Fibroblast of pulmonary artery (primary cell): ENCODE results near the gene DENND1A.

Experiments
- DNase-seq: peaks from one replicate; pipeline ENCODE4 v3.0.0-alpha.2; 2010; ENCODE audit warnings: low read depth
- H3K4me3 ChIP-seq: replicated peaks from 2 replicates; pipeline ENCODE4 v1.5.1; 2011; ENCODE audit warnings: low read depth, mild to moderate bottlenecking, control low read depth, low read length, moderate library complexity
- TF ChIP-seq, protein P1 (sequence below): IDR thresholded peaks from 2 replicates; pipeline ENCODE4 v1.5.1; 2011; ENCODE audit warnings: mild to moderate bottlenecking, control low read depth, low read length, inconsistent platforms; ENCODE audit errors: missing control alignments

DENND1A gene

DNA sequence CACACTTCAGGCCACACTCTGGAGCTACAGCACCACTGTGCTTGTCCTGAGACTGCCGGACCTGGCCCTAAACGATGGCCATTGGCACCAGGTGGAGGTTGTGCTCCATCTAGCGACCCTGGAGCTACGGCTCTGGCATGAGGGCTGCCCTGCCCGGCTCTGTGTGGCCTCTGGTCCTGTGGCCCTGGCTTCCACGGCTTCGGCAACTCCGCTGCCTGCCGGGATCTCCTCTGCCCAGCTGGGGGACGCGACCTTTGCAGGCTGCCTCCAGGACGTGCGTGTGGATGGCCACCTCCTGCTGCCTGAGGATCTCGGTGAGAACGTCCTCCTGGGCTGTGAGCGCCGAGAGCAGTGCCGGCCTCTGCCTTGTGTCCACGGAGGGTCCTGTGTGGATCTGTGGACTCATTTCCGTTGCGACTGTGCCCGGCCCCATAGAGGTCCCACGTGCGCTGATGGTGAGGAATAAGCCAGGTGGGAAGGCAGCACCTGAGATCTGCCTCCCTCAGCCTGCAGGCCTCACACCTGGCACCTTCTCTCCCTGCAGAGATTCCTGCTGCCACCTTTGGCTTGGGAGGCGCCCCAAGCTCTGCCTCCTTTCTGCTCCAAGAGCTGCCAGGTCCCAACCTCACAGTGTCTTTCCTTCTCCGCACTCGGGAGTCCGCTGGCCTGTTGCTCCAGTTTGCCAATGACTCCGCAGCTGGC, 559.2 kb downstream of the DENND1A start:
- TF ChIP-seq, protein P1, sequence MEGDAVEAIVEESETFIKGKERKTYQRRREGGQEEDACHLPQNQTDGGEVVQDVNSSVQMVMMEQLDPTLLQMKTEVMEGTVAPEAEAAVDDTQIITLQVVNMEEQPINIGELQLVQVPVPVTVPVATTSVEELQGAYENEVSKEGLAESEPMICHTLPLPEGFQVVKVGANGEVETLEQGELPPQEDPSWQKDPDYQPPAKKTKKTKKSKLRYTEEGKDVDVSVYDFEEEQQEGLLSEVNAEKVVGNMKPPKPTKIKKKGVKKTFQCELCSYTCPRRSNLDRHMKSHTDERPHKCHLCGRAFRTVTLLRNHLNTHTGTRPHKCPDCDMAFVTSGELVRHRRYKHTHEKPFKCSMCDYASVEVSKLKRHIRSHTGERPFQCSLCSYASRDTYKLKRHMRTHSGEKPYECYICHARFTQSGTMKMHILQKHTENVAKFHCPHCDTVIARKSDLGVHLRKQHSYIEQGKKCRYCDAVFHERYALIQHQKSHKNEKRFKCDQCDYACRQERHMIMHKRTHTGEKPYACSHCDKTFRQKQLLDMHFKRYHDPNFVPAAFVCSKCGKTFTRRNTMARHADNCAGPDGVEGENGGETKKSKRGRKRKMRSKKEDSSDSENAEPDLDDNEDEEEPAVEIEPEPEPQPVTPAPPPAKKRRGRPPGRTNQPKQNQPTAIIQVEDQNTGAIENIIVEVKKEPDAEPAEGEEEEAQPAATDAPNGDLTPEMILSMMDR = no peak
- no peak overlapping the region for H3K4me3 ChIP-seq
- no peak for DNase-seq

DNA sequence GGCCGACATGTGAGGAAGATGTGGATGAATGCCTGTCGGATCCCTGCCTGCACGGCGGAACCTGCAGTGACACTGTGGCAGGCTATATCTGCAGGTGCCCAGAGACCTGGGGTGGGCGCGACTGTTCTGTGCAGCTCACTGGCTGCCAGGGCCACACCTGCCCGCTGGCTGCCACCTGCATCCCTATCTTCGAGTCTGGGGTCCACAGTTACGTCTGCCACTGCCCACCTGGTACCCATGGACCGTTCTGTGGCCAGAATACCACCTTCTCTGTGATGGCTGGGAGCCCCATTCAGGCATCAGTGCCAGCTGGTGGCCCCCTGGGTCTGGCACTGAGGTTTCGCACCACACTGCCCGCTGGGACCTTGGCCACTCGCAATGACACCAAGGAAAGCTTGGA, 559.8 kb downstream of the DENND1A start:
- no peak for DNase-seq
- TF ChIP-seq, protein P1 = no peak
- no peak overlapping the region for H3K4me3 ChIP-seq

DNA sequence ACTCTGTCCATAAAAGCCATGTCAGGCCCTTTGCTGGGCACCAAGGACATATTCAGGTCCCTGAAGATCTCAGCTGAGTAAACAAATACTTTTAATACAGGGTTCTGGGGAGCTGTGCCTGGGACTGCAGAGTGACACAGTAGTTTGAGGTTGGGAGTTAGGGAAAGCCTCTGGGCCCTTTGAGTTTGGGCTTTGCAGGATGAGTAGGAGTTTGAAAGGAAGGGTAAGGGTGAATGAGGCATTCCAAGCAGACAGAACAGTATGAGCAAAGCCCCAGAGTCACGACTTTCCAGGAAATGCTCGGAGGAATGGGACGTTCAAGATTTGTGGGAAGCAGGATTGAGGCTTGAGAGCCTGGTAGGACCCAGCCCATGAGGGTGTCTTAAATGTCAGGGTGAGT, 560.6 kb downstream of the DENND1A start:
- TF ChIP-seq, protein P1 = no peak
- H3K4me3 ChIP-seq = no peak overlapping the region
- DNase-seq = no peak

DNA sequence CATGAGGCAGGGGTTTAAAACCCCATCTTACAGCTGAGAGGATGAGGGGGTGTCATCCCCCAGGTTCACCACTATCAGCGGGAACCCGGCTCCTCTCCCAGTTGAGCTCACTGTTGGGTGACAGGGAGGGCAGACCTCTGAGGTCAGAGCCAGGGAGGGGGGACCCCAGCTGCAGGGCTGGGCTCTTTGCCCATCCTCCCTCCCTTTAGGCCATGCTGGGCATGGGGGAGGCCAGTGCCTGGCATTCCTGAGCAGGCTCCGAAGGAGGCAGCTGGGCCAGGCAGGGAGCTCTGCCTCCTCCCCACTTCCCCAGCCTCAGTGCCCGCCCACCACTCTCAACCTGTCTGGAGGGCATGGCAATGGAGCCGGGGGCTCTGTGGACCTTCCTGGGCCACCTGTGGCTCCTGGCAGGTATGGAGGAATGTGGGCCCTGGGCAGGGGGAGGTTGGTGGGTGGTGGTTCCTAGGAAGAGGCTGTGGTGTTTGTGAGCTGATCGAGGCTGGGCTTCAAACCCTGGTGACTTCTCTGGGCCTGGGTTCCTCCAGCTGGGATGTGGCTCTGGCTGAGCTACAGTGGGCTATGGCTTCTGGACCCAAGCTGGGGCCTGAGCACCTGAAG, 561.3 kb downstream of the DENND1A start:
- DNase-seq = no peak

DNA sequence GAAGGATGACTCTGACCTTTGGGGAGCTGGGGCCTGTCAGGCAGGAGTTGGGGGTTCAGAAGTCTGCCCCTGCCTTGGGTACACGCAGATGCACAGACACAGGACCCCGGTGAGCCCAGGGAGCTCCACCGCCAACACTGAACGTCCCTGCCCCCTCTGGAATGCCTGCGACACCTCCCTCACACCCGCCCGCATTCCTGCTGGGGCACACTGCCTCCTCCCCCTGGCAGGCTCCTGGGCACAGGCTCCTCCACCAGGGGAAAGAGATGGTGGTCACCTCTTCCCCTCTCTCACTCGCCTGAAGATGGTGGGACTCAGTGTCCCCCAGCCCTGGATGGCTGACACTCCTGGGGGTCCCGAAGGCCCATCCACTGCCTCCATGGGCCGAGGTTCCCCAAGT, 561.9 kb downstream of the DENND1A start:
- TF ChIP-seq, protein P1 = no peak
- no peak for DNase-seq
- no peak overlapping the region for H3K4me3 ChIP-seq

More for the DNA sequence above, 561.3 kb downstream of the DENND1A start:
- H3K4me3 ChIP-seq = no peak overlapping the region
- TF ChIP-seq, protein P1 = no peak

DNA sequence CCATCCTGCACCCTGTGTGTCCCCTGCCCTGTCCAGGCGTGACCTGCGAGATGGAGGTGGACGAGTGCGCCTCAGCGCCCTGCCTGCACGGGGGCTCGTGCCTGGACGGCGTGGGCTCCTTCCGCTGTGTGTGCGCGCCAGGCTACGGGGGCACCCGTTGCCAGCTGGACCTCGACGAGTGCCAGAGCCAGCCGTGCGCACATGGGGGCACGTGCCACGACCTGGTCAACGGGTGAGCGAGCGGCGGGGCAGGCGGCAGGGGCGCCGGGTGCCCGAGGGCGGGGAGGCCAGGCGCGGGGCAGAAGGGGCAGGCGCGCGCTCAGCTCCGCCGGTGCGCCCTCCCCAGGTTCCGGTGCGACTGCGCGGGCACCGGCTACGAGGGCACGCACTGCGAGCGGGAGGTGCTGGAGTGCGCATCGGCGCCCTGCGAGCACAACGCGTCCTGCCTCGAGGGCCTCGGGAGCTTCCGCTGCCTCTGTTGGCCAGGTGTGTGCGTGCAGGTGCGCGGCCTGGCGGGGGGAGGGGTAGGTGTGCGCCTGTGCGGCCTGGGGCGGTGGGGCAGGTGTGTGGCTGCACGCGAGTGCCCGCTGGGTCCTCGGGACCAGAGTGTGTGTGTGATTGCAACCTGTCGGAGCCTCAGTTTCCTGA, 563.9 kb downstream of the DENND1A start:
- DNase-seq = no peak
- H3K4me3 ChIP-seq = no peak overlapping the region
- TF ChIP-seq, protein P1 = no peak
